ENCODE measurements around the gene CHFR.
"Not testable (repeated sequence)": the region's sequence is repeated elsewhere in the genome, so short reads cannot be mapped to it uniquely, and the experiment has no call there.

CHFR gene

DNA sequence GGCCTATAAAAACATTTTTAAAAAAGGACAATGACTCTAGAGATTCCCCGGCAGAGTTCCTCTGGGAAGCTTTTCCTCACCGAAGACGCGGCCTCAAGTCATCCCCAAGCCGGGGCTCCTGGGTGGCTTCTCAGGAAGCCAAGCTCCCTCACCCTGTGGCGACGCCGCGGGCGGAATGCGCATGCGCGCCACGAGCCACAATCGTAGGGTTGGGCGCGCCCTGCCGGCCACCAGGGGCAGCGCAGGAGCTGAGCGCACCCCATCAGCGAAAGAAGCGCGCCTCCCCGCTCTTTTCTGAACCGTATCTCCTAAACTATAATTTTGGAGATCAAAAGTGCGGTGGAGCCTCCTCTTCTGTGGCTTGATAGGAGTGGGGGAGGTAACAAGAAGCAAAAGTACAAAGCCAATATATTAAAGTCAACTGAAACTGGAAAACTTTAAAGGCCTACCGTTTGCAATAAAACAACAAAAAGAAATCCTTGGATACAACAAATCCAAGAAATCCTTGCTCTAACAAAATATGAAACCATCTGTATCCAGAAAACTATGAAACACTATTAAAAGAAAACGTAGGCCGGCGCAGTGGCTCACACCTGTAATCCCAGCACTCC is 17.4 kb upstream of the CHFR start:
- Mint-ChIP-seq H3K27me3 (ENCODE audit: low read depth) (peaks cover 18% of the 10 kb centered on the region), H3K36me3 (ENCODE audit: low read depth) (no peaks in the 10 kb centered on the region), H3K27ac (peak overlapping the region; percentile 49)

DNA sequence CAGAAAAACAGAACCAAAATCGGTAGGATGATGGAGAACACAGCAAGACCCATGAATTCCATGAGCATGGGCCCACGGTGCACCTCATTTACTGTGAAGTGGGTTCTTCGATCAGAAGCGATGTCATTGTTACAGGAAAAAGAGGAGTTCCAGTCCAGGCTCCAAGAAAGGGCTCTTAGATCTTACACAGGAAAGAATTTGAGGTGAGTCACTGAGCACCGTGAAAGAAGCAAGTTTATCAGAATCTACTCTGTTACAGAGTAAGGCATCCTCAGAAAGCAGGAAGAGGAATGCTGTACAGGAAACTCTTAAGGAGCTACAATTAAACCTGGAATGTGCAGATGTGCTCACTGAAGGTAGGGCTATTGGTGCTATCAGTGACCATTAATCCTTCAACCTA is 11.6 kb upstream of the CHFR start:
- no peaks in the 10 kb centered on the region for H3K27me3 Mint-ChIP-seq (ENCODE audit: low read depth)
- peaks cover 2% of the 10 kb centered on the region for H3K36me3 Mint-ChIP-seq (ENCODE audit: low read depth)
- no peak overlapping the region for H3K27ac Mint-ChIP-seq
- no peak overlapping the region for H3K4me3 Mint-ChIP-seq
- H3K4me1 Mint-ChIP-seq (ENCODE audit: low read depth), result peaks cover 3% of the 10 kb centered on the region
- peaks cover 13% of the 10 kb centered on the region for H3K9me3 Mint-ChIP-seq

More for the DNA sequence above, 17.4 kb upstream of the CHFR start:
- H3K4me1 Mint-ChIP-seq (ENCODE audit: low read depth), result peaks cover 4% of the 10 kb centered on the region
- peaks cover 18% of the 10 kb centered on the region for H3K9me3 Mint-ChIP-seq
- H3K4me3 Mint-ChIP-seq, result no peak overlapping the region

DNA sequence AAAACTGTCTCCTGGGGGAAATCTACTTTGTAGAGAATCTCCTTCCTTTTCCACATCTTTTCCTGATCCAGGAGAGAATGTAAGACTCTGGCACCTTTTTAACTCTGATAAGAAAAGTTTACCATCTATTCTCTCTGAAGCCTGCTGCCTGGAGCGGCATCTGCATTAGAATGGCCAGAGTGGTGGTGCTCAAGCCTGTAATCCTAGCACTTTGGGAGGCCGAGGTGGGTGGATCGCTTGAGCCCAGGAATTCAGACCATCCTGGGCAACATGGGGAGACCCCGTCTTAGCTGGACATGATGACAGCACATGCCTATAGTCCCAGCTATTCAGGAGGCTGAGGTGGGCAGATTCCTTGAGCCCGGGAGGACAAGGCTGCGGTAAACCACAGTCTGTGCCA is 1.4 kb upstream of the CHFR start:
- Mint-ChIP-seq H3K27me3 (ENCODE audit: low read depth) (peaks cover 6% of the 10 kb centered on the region), H3K4me3 (peak overlapping the region; percentile 54), H3K4me1 (ENCODE audit: low read depth) (peaks cover 19% of the 10 kb centered on the region), H3K27ac (peak overlapping the region; percentile 45), H3K9me3 (peaks cover 40% of the 10 kb centered on the region), H3K36me3 (ENCODE audit: low read depth) (peaks cover 36% of the 10 kb centered on the region)

DNA sequence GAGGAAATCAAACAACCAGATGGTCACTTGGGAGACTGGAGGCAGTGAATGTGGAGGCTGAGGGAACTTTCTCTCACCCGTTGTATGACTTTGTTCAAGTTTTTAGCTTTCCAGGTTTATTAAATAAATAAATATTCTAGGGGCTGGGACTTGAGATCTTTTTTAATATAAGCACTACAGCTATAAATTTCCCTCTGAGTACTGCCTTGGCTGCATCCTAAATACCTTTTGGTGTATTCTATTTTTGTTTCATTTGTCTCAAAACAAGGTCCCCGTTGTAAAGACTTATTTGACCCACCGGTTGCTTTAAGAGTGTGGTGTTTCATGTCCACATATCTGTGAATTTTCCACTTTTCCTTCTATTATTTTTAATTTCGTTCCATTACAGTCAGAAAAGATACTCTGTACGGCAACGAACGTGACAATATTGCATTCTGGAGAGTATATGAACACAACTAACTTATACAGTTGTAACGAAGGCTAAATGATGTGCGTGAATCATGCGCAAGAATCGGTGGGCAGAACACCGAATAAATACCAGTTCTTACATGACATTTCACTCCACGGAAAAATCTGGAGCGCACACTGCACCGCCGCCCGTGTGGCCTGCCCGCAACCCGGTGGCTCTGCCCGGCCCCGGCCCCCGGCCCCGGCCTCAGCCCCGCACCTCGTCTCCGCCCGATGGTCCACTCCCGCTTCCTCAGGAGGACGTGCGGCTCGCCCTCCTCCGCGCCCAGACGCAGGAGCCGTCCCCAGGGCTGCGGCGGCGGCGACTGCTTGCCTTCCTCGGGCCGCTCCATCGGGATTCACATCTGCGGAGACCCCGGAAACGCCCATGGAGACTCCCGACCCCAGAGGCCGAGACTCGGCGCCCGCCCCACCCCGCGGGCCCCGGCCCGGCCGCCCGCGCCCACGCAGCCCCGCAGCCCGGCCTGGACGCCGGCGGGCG is 602 bp downstream of the CHFR start:
- Mint-ChIP-seq H3K4me1 (ENCODE audit: low read depth) (peaks cover 20% of the 10 kb centered on the region), H3K9me3 (peaks cover 40% of the 10 kb centered on the region), H3K4me3 (peak overlapping the region; percentile 79), H3K27me3 (ENCODE audit: low read depth) (peaks cover 6% of the 10 kb centered on the region), H3K36me3 (ENCODE audit: low read depth) (peaks cover 49% of the 10 kb centered on the region), H3K27ac (peak overlapping the region; percentile 73)

DNA sequence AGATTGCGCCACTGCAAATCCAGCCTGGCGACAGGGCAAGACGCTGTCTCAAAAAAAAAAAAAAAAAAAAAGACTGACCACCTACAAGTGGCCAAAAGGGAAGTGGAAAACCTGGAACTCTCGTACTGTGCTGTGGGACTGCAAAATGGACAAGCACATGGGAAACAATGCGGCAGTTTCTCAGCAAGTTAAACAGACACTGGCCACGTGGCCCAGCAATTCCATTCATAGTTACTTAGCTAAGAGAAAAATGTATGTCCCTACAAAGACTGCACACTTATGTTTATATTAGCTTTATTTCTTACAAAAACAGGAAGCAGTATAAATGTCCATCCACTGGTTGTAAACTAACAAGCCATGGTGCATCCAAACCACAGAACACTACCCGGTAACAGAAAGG is 5.6 kb downstream of the CHFR start:
- Mint-ChIP-seq H3K4me3 (no peak overlapping the region), H3K9me3 (peaks cover 14% of the 10 kb centered on the region), H3K27me3 (ENCODE audit: low read depth) (no peaks in the 10 kb centered on the region), H3K4me1 (ENCODE audit: low read depth) (peaks cover 14% of the 10 kb centered on the region), H3K36me3 (ENCODE audit: low read depth) (peaks cover 50% of the 10 kb centered on the region), H3K27ac (no peak overlapping the region)

DNA sequence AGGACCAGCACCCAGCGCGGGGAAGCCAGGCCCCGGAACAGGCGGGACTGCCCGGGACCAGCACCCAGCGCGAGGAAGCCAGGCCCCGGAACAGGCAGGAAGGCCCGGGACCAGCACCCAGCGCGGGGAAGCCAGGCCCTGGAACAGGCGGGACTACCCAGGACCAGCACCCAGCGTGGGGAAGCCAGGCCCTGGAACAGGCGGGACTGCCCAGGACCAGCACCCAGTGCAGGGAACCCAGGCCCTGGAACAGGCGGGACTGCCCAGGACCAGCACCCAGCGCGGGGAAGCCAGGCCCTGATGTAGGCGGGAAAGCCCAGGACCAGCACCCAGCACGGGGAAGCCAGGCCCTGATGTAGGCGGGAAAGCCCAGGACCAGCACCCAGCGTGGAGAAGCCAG is 12.8 kb downstream of the CHFR start:
- peaks cover 33% of the 10 kb centered on the region for H3K36me3 Mint-ChIP-seq (ENCODE audit: low read depth)
- H3K27ac Mint-ChIP-seq; H3K9me3 Mint-ChIP-seq; H3K27me3 Mint-ChIP-seq (ENCODE audit: low read depth); H3K4me3 Mint-ChIP-seq: not testable (repeated sequence)
- H3K4me1 Mint-ChIP-seq (ENCODE audit: low read depth), result peaks cover 19% of the 10 kb centered on the region

DNA sequence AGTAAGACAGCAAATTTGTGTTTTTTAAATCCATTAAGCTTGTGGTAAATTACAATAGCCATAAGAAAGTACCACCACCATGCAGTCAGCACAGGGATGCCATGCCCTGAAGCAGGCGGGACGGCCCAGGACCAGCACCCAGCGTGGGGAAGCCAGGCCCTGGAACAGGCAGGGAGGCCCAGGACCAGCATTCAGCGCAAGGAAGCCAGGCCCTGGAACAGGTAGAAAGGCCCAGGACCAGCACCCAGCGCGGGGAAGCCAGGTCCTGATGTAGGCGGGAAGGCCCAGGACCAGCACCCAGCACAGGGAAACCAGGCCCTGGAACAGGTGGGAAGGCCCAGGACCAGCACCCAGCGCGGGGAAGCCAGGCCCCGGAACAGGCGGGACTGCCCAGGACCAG is 13.2 kb downstream of the CHFR start:
- peaks cover 35% of the 10 kb centered on the region for H3K36me3 Mint-ChIP-seq (ENCODE audit: low read depth)

DNA sequence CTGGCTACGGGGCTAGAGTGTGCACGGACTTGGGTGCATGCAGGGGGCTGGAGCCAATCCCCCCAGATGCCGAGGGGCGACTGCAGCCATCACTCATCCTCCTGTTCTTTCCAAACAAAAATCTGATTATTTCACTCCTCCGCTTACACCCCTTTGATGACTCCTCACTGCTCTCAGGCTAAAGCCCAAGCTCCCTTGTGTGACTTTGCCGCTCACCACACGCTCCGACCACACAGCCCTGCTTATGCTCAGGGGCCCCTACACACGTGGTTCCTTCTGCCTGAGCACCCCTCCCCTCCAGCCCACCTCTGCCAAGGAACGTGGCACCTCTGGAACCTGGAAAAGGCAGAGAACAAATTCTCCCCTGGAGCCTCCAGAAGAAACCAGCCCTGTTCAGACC is 13.7 kb downstream of the CHFR start:
- Mint-ChIP-seq H3K27ac (peak overlapping the region; percentile 55), H3K4me1 (ENCODE audit: low read depth) (peaks cover 19% of the 10 kb centered on the region), H3K36me3 (ENCODE audit: low read depth) (peaks cover 37% of the 10 kb centered on the region), H3K27me3 (ENCODE audit: low read depth) (no peaks in the 10 kb centered on the region), H3K9me3 (no peaks in the 10 kb centered on the region), H3K4me3 (no peak overlapping the region)

More for the DNA sequence above, 13.2 kb downstream of the CHFR start:
- H3K4me3 Mint-ChIP-seq, result no peak overlapping the region
- H3K27me3 Mint-ChIP-seq (ENCODE audit: low read depth), result no peaks in the 10 kb centered on the region
- peaks cover 19% of the 10 kb centered on the region for H3K4me1 Mint-ChIP-seq (ENCODE audit: low read depth)
- H3K9me3 Mint-ChIP-seq, result no peaks in the 10 kb centered on the region
- H3K27ac Mint-ChIP-seq, result no peak overlapping the region

DNA sequence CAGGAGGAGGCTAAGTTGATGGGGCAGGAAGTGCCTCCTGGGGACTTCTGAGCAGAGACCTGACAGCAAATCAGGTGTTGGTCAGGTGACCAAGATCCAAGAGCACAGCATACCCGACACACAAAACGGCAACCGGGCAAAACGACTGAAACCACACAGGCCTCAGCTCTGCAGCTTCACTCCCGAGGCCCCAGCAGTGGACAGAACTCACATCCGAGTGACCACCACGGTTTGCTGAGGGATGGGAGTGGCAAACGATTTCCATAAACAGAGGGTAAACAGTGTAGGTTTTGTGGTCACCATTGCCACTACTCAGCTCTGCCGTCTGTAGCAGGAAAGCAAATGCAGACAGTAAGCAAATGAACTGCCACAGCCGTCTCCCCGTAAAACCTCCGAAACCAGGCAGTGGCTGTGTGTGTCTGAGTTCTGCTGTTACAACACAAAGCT is 14.4 kb downstream of the CHFR start:
- Mint-ChIP-seq H3K27me3 (ENCODE audit: low read depth) (no peaks in the 10 kb centered on the region), H3K9me3 (no peaks in the 10 kb centered on the region), H3K4me3 (peak overlapping the region; percentile 18), H3K4me1 (ENCODE audit: low read depth) (peaks cover 20% of the 10 kb centered on the region), H3K27ac (peak overlapping the region; percentile 76), H3K36me3 (ENCODE audit: low read depth) (peaks cover 38% of the 10 kb centered on the region)

DNA sequence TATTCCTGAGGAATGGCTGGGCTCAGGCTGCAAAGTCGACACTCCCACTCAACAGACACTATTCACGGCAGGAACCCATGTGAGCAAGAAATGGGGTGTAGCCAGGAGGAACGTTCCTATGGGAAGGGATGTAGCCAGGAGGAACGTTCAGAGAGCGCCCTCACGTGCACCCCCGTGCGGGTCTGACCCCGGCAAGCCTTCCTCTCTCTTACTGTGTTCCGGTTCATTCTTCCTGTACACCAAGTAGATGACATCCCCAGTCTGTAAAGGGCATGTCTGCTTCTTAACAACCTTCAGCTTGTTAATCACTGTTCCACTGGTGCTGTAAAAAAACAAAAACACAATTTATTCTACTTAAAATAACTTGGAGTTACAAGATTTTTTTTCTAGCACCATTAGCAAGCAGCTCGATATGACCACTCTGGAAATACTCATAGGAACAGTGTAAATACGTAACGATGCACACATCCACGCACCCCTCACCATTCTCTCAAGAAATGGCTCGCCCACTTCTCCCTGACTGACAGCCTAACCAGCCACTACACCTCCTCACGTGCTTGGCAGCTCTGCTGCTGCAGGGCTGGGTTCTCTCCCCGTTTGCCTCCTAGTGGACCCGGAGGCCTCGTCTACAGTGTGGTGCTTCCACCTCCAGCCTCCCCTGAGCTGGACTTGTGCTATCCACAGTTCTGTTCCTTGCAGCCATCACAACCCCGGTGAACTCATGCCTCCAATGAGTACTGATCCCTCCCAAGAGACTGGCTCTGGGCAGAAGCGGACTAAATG is 15.1 kb downstream of the CHFR start:
- Mint-ChIP-seq H3K36me3 (ENCODE audit: low read depth) (peaks cover 40% of the 10 kb centered on the region), H3K4me1 (ENCODE audit: low read depth) (peaks cover 26% of the 10 kb centered on the region), H3K4me3 (peak overlapping the region; percentile 18)

DNA sequence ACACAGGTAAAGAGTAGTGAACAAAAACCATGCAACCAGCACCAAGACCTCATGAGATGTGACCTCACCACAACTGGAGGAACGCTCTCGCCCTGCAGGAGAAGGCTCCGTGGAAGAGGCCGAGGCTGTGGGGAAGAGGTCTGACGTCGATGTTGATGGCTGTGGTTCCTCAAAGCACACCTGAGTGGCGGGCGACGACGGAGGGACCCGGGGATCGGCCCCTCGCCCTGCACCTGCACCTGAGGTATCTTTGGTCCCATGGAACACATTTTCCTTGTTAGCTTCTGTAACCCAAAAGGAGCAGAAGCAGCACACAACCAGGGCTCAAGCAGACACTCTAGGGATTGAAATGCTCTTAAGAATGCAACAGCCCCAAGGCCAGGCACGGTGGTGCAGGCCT is 17.9 kb downstream of the CHFR start:
- Mint-ChIP-seq H3K36me3 (ENCODE audit: low read depth) (peaks cover 42% of the 10 kb centered on the region), H3K27ac (peak overlapping the region; percentile 36), H3K4me3 (no peak overlapping the region), H3K27me3 (ENCODE audit: low read depth) (no peaks in the 10 kb centered on the region), H3K4me1 (ENCODE audit: low read depth) (peaks cover 32% of the 10 kb centered on the region), H3K9me3 (no peaks in the 10 kb centered on the region)

More for the DNA sequence above, 15.1 kb downstream of the CHFR start:
- Mint-ChIP-seq H3K27me3 (ENCODE audit: low read depth) (no peaks in the 10 kb centered on the region), H3K27ac (peak overlapping the region; percentile 76), H3K9me3 (no peaks in the 10 kb centered on the region)

DNA sequence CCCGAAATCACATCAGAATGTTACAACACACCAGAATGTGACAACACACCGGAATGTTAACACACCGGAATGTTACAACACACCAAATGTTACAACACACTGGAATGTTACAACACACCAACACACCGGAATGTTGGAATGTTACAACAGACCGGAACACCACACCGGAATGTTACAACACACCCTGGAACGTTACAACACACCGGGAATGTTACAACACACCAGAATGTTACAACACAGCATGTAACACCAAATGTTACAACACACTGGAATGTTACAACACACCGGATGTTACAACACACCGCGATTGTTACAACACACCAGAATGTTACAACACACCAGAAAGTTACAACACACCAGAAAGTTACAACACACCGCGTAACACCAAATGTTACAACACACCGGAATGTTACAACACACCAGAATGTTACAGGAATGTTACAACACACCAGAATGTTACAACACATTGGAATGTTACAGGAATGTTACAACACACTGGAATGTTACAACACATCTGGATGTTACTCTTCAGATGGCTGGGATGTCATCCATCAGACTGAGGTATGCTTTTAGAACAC is 21.1 kb downstream of the CHFR start:
- Mint-ChIP-seq H3K4me3 (no peak overlapping the region), H3K27ac (no peak overlapping the region), H3K9me3 (no peaks in the 10 kb centered on the region), H3K4me1 (ENCODE audit: low read depth) (peaks cover 13% of the 10 kb centered on the region), H3K27me3 (ENCODE audit: low read depth) (no peaks in the 10 kb centered on the region), H3K36me3 (ENCODE audit: low read depth) (peaks cover 35% of the 10 kb centered on the region)

DNA sequence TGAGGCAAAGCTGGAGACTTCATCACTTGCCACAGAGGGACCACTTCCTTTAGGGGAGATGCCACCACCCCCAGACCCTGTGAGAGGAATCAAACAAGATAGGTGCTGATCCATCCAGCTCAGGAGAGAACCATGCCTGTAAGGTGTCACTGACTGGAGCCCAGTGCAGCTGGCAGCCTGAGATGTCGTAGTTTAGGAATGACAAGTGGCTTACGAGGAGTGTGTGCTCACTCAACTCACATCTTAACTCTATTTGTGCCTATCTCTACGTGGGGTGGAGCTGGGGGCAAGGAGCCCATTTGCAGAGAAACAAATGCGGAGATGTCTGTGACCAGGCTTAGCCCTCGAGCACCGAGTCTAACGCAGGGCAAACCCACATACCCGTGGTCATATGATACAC is 25.8 kb downstream of the CHFR start:
- Mint-ChIP-seq H3K27ac (no peak overlapping the region), H3K4me3 (no peak overlapping the region), H3K4me1 (ENCODE audit: low read depth) (peaks cover 2% of the 10 kb centered on the region), H3K9me3 (no peaks in the 10 kb centered on the region), H3K27me3 (ENCODE audit: low read depth) (no peaks in the 10 kb centered on the region), H3K36me3 (ENCODE audit: low read depth) (peaks cover 27% of the 10 kb centered on the region)

DNA sequence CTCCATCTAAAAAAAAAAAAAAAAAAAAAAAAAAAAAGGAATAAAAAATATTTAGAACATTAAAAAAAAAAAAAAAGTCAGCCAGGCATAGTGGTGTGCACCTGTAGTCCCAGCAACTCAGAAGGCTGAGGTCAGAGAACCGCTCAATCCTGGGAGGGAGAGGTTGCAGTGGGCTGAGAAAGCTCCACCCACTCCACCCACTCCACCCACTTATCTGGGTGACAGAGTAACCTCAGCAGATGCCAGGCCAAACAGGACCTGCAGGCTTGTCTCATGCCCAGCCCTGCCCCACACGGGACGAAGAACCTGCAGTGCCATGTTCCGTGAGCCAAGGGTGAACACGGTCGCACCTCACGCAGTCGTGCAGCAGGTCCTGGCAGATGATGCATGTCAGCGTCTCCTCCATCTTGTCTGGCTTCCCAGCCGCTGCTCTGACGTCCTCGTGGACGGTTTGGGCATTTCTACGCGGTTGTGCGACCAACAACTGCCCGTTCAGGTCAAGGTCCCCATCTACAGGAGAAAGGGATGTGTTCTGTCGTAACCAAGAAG is 28.6 kb downstream of the CHFR start:
- no peaks in the 10 kb centered on the region for H3K27me3 Mint-ChIP-seq (ENCODE audit: low read depth)
- peaks cover 43% of the 10 kb centered on the region for H3K36me3 Mint-ChIP-seq (ENCODE audit: low read depth)
- peaks cover 2% of the 10 kb centered on the region for H3K4me1 Mint-ChIP-seq (ENCODE audit: low read depth)
- H3K27ac Mint-ChIP-seq, result no peak overlapping the region
- no peak overlapping the region for H3K4me3 Mint-ChIP-seq
- no peaks in the 10 kb centered on the region for H3K9me3 Mint-ChIP-seq

All from T-helper 1 cell treated with Interleukin-12 subunit alpha and Interleukin-12 subunit beta and Interleukin-4 antibody, amounts not matched to agents 30 μg/mL and 1 μg/mL, for 36 hours (primary cell).